Memory B cell (primary cell): ENCODE data around the gene CDC6.
A peak's percentile ranks its signal among the peaks of the same experiment; 100 is the strongest.

ENCODE experiments used
- ATAC-seq: fragments of 150-1000 bp; cut with Tn5 transposase; 2 replicates; pipeline ENCODE4 v1.10.0; 2021; ENCODE audit warnings: low read depth, mild to moderate bottlenecking, moderate library complexity
- DNase-seq, 2 donors: peaks; one replicate each; pipeline ENCODE4 v3.0.0; 2022; ENCODE audit warnings: low spot score in 2 of 2
- H3K27ac Mint-ChIP-seq: one replicate; pipeline ENCODE4 v1.8.0; 2022; ENCODE audit warnings: mild to moderate bottlenecking, moderate library complexity, mixed read lengths
- H3K27me3 Mint-ChIP-seq: one replicate; pipeline ENCODE4 v1.8.0; 2022; ENCODE audit warnings: mixed read lengths
- H3K36me3 Mint-ChIP-seq: one replicate; pipeline ENCODE4 v1.8.0; 2022; ENCODE audit warnings: mild to moderate bottlenecking, mixed read lengths
- H3K4me1 Mint-ChIP-seq: one replicate; pipeline ENCODE4 v1.8.0; 2022; ENCODE audit warnings: mixed read lengths
- H3K4me3 Mint-ChIP-seq: one replicate; pipeline ENCODE4 v1.8.0; 2022; ENCODE audit warnings: mild to moderate bottlenecking, moderate library complexity, mixed read lengths
- H3K9me3 Mint-ChIP-seq: one replicate; pipeline ENCODE4 v1.8.0; 2022; ENCODE audit warnings: mixed read lengths

CDC6 gene

DNA sequence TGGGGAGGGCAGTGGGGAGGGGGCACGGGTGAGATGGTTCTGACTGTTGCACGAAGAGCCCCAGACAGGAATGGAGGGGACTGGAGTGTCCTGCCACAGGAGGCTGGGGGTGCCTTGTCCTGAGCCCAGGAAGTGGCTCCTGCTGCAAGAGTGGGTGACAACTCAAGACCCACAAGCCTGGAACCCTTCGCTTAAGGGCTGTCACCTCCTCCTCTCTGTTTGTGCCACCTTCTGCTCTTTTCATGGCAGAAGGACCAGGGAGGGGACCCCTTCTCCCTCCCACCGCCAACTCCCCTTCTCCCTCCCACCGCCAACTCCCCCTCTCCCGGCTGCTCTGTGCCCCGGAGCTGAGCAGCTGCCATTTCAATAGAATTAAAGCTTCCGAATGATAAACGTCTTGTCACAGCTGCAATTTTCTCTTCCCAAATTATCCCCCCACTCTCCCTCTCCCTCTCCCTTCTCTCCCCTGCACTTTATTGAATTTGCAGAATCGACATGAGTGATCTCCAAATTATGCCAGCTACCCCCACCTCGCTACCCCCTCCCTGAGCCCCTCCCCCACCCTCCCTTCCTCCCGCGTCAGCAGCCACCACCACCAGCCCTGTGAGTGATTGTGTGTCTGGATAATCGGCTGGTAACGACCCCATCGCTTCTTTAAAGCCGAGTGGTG, 63.1 kb downstream of the CDC6 start:
- ATAC-seq (no peak), DNase-seq (no peak)
- Mint-ChIP-seq H3K27ac (no peak overlapping the region), H3K4me3 (no peak overlapping the region), H3K4me1 (peaks cover 47% of the 10 kb centered on the region), H3K9me3 (no peaks in the 10 kb centered on the region), H3K27me3 (no peaks in the 10 kb centered on the region), H3K36me3 (peaks cover 12% of the 10 kb centered on the region)

DNA sequence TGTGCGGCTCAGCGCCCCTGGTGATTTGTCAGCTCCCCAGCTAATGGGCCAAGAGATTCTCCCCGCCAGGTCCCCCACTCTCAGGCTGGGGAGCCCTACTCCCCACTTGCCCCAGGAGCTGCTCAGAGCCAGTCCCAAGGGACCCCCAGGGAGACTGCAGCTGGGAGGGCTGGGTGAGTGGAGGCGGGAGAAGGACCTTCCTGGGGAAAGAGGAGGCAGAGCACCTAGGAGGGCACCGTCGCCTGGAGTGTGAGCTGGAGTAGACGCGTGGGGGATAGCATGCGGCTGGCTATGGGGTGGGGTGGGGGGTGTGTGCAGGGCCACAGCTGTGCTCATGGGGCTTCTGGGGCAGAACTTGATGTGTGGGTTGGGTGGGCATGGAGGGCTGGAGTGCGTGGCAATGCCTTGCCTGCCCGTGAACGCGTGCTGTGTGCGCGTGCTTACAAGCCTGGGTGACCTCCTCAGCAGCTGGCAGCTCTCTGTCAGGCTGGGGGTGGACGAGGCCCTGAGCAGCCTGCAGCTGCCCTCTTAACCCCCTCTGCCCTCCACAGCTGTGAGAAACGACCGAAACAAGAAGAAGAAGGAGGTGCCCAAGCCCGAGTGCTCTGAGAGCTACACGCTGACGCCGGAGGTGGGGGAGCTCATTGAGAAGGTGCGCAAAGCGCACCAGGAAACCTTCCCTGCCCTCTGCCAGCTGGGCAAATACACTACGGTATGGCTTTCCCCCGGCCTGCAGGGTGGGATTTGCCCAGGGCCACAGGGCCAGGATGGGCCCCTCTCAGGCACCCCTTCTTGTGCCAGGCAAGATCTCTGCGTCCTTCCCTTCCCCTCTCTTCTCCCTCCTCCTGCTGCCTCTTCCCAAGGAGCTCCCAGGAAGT, 63.9 kb downstream of the CDC6 start:
- ATAC-seq, result no peak
- Mint-ChIP-seq H3K4me3 (no peak overlapping the region), H3K27ac (peak overlapping the region; percentile 20)

DNA sequence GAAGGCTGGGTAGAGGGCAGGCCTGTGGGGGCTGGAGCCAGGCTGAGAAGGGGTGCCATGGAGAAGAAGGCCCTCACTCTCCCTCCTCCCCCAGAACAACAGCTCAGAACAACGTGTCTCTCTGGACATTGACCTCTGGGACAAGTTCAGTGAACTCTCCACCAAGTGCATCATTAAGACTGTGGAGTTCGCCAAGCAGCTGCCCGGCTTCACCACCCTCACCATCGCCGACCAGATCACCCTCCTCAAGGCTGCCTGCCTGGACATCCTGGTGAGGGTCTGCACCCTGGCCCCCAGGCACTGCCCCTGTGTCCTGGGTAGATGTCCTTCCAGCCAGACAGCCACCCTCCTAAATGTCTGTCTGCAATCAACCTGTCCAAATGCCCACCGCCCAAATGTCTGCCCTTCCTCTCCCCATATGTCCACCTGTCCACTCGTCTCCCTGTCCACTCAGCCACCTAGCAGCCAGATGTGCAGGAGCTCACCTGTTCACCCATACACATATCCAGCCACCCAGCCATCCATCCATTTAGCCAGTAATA, 64.6 kb downstream of the CDC6 start:
- DNase-seq (no peak), ATAC-seq (no peak)
- no peaks in the 10 kb centered on the region for H3K27me3 Mint-ChIP-seq
- H3K4me3 Mint-ChIP-seq, result no peak overlapping the region
- H3K27ac Mint-ChIP-seq, result peak overlapping the region; percentile 37
- peaks cover 16% of the 10 kb centered on the region for H3K36me3 Mint-ChIP-seq
- H3K4me1 Mint-ChIP-seq, result peaks cover 34% of the 10 kb centered on the region
- no peaks in the 10 kb centered on the region for H3K9me3 Mint-ChIP-seq

More for the DNA sequence above, 63.9 kb downstream of the CDC6 start:
- DNase-seq, result no peak
- H3K27me3 Mint-ChIP-seq, result no peaks in the 10 kb centered on the region
- H3K9me3 Mint-ChIP-seq, result no peaks in the 10 kb centered on the region
- peaks cover 14% of the 10 kb centered on the region for H3K36me3 Mint-ChIP-seq
- peaks cover 39% of the 10 kb centered on the region for H3K4me1 Mint-ChIP-seq

DNA sequence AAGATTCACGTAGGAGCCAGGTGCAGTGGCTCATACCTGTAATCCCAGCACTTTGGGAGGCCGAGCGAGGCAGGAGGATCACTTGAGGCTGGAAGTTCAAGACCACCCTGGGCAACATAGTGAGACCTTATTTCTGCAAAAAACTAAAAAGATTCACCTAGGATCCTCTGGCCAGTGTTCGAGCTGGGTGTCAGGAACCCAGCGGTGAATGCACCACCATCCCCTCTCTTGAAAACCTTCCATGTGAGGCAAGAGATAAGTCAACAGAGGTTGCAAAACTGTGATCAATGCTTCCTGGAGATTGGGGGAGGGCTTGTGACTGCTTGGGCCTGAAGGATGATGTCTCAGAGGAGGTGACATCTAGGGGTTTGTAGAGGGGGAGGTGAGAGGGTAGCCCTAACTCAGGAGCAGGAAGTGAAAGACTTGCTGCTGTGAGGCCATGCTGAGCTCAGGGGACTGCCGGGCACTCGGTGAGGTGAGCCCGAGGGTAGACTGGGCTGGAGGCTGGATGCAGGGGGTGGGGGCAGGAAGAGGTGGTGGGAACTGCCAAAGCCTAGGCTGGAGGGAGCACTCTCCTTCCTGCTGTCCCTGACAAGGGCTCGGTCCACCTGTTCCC, 65.2 kb downstream of the CDC6 start:
- no peak overlapping the region for H3K4me3 Mint-ChIP-seq
- DNase-seq (peak in 1 of 2 donors; percentile 15), ATAC-seq (peak; percentile 13)
- no peaks in the 10 kb centered on the region for H3K27me3 Mint-ChIP-seq
- H3K9me3 Mint-ChIP-seq, result no peaks in the 10 kb centered on the region
- peaks cover 16% of the 10 kb centered on the region for H3K36me3 Mint-ChIP-seq
- H3K27ac Mint-ChIP-seq, result peak overlapping the region; percentile 37
- H3K4me1 Mint-ChIP-seq, result peaks cover 28% of the 10 kb centered on the region
